Spleen (tissue), 7 donors: ENCODE results near the gene CSTF3.

Experiments
- POLR2A ChIP-seq, 3 donors: fragments of 450-650 bp; IDR thresholded peaks; one replicate each; pipeline ENCODE4 v1.5.1; 2017; ENCODE audit warnings: antibody characterized with exemption in 3 of 3, mild to moderate bottlenecking in 1 of 3
- TF ChIP-seq, protein P1 (sequence below), 11 experiments: fragments of 200-600 bp in 7 of 11; fragments of 450-650 bp in 4 of 11; sonication (generic) in 4 of 11; IDR thresholded peaks in 8 of 11; conservative IDR thresholded peaks in 3 of 11; 1 replicate in 7 of 11; 2 replicates in 4 of 11; pipeline versions ENCODE4 v1.4.0 to v1.8.0; 2016 to 2021; ENCODE audit warnings: antibody characterized with exemption in 11 of 11, inconsistent platforms in 4 of 11, mild to moderate bottlenecking in 1 of 11
- donor health status: DM: no; HTN: no; CAD: no; lungs with moderate emphysema.
- donor health status: DM: no; HTN: no; CAD: no.
- donor health status: DM: no; HTN: no; CAD: no.

DNA sequence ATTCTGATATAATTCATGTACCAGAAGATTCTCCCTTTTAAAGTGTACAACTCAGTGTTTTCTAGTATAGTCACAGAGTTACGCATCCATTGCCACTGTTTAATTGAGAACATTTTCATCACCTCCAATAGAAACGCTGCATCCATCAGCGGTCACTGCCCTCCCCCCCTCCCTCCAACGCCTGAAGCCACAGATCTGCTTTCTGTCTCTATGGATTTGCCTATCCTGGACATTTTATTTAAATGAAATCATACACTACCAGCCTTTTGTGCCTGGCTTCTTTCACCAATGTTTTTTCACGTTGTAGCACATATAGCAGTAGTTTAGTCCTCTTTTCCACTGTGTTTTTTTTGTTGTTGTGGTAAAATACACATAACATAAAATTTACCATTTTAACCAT is 99.1 kb downstream of the CSTF3 start:
- TF ChIP-seq, protein P1, sequence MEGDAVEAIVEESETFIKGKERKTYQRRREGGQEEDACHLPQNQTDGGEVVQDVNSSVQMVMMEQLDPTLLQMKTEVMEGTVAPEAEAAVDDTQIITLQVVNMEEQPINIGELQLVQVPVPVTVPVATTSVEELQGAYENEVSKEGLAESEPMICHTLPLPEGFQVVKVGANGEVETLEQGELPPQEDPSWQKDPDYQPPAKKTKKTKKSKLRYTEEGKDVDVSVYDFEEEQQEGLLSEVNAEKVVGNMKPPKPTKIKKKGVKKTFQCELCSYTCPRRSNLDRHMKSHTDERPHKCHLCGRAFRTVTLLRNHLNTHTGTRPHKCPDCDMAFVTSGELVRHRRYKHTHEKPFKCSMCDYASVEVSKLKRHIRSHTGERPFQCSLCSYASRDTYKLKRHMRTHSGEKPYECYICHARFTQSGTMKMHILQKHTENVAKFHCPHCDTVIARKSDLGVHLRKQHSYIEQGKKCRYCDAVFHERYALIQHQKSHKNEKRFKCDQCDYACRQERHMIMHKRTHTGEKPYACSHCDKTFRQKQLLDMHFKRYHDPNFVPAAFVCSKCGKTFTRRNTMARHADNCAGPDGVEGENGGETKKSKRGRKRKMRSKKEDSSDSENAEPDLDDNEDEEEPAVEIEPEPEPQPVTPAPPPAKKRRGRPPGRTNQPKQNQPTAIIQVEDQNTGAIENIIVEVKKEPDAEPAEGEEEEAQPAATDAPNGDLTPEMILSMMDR (IDR thresholded peaks at IDR 0.05 in 8 of 11, conservative IDR thresholded peaks at IDR 0.05 in 3 of 11): no peak
- no peak for TF ChIP-seq POLR2A (IDR thresholded peaks at IDR 0.05)
